SK-N-SH treated with all-trans-retinoic acid at 6 μM for 48 hours (cell line): ENCODE measurements around the gene CAVIN1.

Experiments
- CREB5 ChIP-seq: fragments of 250-450 bp; sonication (Bioruptor Pico); IDR thresholded peaks from 2 replicates; pipeline ENCODE4 v1.5.1; 2020; ENCODE audit warnings: low read depth, mild to moderate bottlenecking, moderate library complexity
- GLIS3 ChIP-seq: fragments of 250-450 bp; sonication (Bioruptor Pico); IDR thresholded peaks from 2 replicates; pipeline ENCODE4 v1.5.0; 2020; ENCODE audit warnings: mild to moderate bottlenecking, moderate library complexity
- PATZ1 ChIP-seq: fragments of 250-450 bp; sonication (Bioruptor Pico); IDR thresholded peaks from 2 replicates; pipeline ENCODE4 v1.8.0; 2020; ENCODE audit warnings: mild to moderate bottlenecking, moderate library complexity, borderline replicate concordance
- POU6F1 ChIP-seq: fragments of 250-450 bp; sonication (Bioruptor Pico); IDR thresholded peaks from 2 replicates; pipeline ENCODE4 v1.8.0; 2021; ENCODE audit warnings: low read depth, mild to moderate bottlenecking, moderate library complexity, borderline replicate concordance
- PPARA ChIP-seq: fragments of 250-450 bp; sonication (Bioruptor Pico); IDR thresholded peaks from 2 replicates; pipeline ENCODE4 v1.5.0; 2020; ENCODE audit warnings: mild to moderate bottlenecking, borderline replicate concordance
- RARB ChIP-seq: fragments of 250-450 bp; sonication (Bioruptor Pico); IDR thresholded peaks from 2 replicates; pipeline ENCODE4 v1.8.0; 2021; ENCODE audit warnings: mild to moderate bottlenecking, moderate library complexity
- SNAI2 ChIP-seq: fragments of 250-450 bp; sonication (Bioruptor Pico); IDR thresholded peaks from 2 replicates; pipeline ENCODE4 v1.5.0; 2020; ENCODE audit warnings: mild to moderate bottlenecking, moderate library complexity
- TCF4 ChIP-seq: fragments of 250-450 bp; sonication (Bioruptor Pico); IDR thresholded peaks from 2 replicates; pipeline ENCODE4 v1.8.0; 2021; ENCODE audit warnings: mild to moderate bottlenecking, moderate library complexity, borderline replicate concordance
- TOX ChIP-seq: fragments of 250-450 bp; sonication (Bioruptor Pico); IDR thresholded peaks from 2 replicates; pipeline ENCODE4 v1.8.0; 2021; ENCODE audit warnings: mild to moderate bottlenecking, moderate library complexity, borderline replicate concordance
- TSHZ2 ChIP-seq: fragments of 250-450 bp; sonication (Bioruptor Pico); IDR thresholded peaks from 2 replicates; pipeline ENCODE4 v1.5.0; 2020; ENCODE audit warnings: mild to moderate bottlenecking, moderate library complexity
- ZFP3 ChIP-seq: fragments of 250-450 bp; sonication (Bioruptor Pico); IDR thresholded peaks from 2 replicates; pipeline ENCODE4 v1.5.0; 2020; ENCODE audit warnings: mild to moderate bottlenecking, moderate library complexity
- ZNF70 ChIP-seq: fragments of 450-650 bp; formaldehyde crosslinking; IDR thresholded peaks from 2 replicates; pipeline ENCODE4 v1.5.0; 2020; ENCODE audit warnings: mild to moderate bottlenecking, moderate library complexity

GRCh38 chr17:42373896-42374295, 49.2 kb downstream of the CAVIN1 start:
- TF ChIP-seq ZFP3 (CRISPR knock-in tag) (no peak), CREB5 (CRISPR knock-in tag) (no peak), PATZ1 (CRISPR knock-in tag) (no peak), PPARA (CRISPR knock-in tag) (no peak), GLIS3 (CRISPR knock-in tag) (no peak), TOX (CRISPR knock-in tag) (no peak), POU6F1 (CRISPR knock-in tag) (no peak), SNAI2 (no peak), ZNF70 (no peak), RARB (no peak), TCF4 (CRISPR knock-in tag) (no peak), TSHZ2 (no peak)
